HepG2 (cell line): ENCODE results near the gene RNF6. TPM values are rescaled to one million over a fixed set of nuclear protein-coding genes. Genes with fewer than 3 reads are reported as not detected.

Source experiments
- ARNT2 ChIP-seq: sonication (generic); formaldehyde crosslinking; IDR thresholded peaks from 2 replicates; pipeline ENCODE4 v1.8.0; 2022; ENCODE audit warnings: mild to moderate bottlenecking, low read depth, missing genetic modification reagents, moderate library complexity
- DDIT3 ChIP-seq: sonication (generic); formaldehyde crosslinking; IDR thresholded peaks from 2 replicates; pipeline ENCODE4 v1.4.0; 2020; ENCODE audit warnings: mild to moderate bottlenecking, missing genetic modification reagents
- DR1 ChIP-seq: sonication (generic); formaldehyde crosslinking; IDR thresholded peaks from 2 replicates; pipeline ENCODE4 v1.8.0; 2021; ENCODE audit warnings: mild to moderate bottlenecking, missing genetic modification reagents, inconsistent platforms
- NFRKB ChIP-seq: fragments of 450-650 bp; IDR thresholded peaks from 2 replicates; pipeline ENCODE4 v1.6.1; 2017
- TFE3 ChIP-seq: IDR thresholded peaks from 2 replicates; pipeline ENCODE4 v1.6.1; 2016
- YEATS2 ChIP-seq: sonication (generic); formaldehyde crosslinking; IDR thresholded peaks from 2 replicates; pipeline ENCODE4 v1.4.0; 2020; ENCODE audit warnings: missing genetic modification reagents, borderline replicate concordance
- ZC3H13 ChIP-seq: sonication (generic); formaldehyde crosslinking; IDR thresholded peaks from 2 replicates; pipeline ENCODE4 v1.8.1; 2023; ENCODE audit warnings: mild to moderate bottlenecking, missing genetic modification reagents, moderate library complexity
- ZNF180 ChIP-seq: sonication (generic); formaldehyde crosslinking; IDR thresholded peaks from 2 replicates; pipeline ENCODE4 v1.4.0; 2020; ENCODE audit warnings: low read depth, missing genetic modification reagents, borderline replicate concordance
- ZNF292 ChIP-seq: sonication (generic); formaldehyde crosslinking; IDR thresholded peaks from 2 replicates; pipeline ENCODE4 v1.8.1; 2022; ENCODE audit warnings: mild to moderate bottlenecking, low read depth, missing genetic modification reagents, borderline replicate concordance
- ZNF569 ChIP-seq: sonication (generic); formaldehyde crosslinking; IDR thresholded peaks from 2 replicates; pipeline ENCODE4 v1.5.0; 2020; ENCODE audit warnings: mild to moderate bottlenecking, missing genetic modification reagents, moderate library complexity, borderline replicate concordance
- ZNF703 ChIP-seq: sonication (generic); formaldehyde crosslinking; IDR thresholded peaks from 2 replicates; pipeline ENCODE4 v1.5.1; 2020; ENCODE audit warnings: missing genetic modification reagents, mild to moderate bottlenecking, moderate library complexity, borderline replicate concordance
- ZNF747 ChIP-seq: sonication (generic); formaldehyde crosslinking; IDR thresholded peaks from 2 replicates; pipeline ENCODE4 v1.8.1; 2023; ENCODE audit warnings: missing genetic modification reagents, mild to moderate bottlenecking, borderline replicate concordance
- ZXDC ChIP-seq: sonication (generic); formaldehyde crosslinking; IDR thresholded peaks from 2 replicates; pipeline ENCODE4 v1.5.0; 2020; ENCODE audit warnings: mild to moderate bottlenecking, missing genetic modification reagents
- polyA plus RNA-seq, 8 experiments: library from polyadenylated mRNA; depleted of rRNA in 3 of 8; stranded (reverse) in 7 of 8; unstranded in 1 of 8; fragments of >200 nt; fragmentation: Illumina TruSeq in 4 of 8; extraction: Trizol in 4 of 8; gene quantifications; 2 replicates each; pipeline versions ENCODE4 v1.2.1 to v1.2.3, GENCODE V29; 2011 to 2016; ENCODE audit warnings: low read depth in 4 of 8, missing spikeins in 1 of 8, mixed read lengths in 1 of 8; ENCODE audit not compliant: insufficient read depth in 1 of 8
- total RNA-seq, 5 experiments: library from RNA; depleted of rRNA; stranded (reverse); fragments of >200 nt; fragmentation: Illumina TruSeq; extraction: Trizol; gene quantifications; 2 replicates each; pipeline ENCODE4 v1.2.3, GENCODE V29; 2016; ENCODE audit warnings: low read depth in 1 of 5
- TF ChIP-seq, protein P1 (sequence below): sonication (generic); formaldehyde crosslinking; IDR thresholded peaks from 2 replicates; pipeline ENCODE4 v1.8.0; 2022; ENCODE audit warnings: missing genetic modification reagents, mild to moderate bottlenecking, borderline replicate concordance
- TF ChIP-seq, protein P2 (sequence below): sonication (generic); formaldehyde crosslinking; IDR thresholded peaks from 2 replicates; pipeline ENCODE4 v1.4.0; 2020; ENCODE audit warnings: missing genetic modification reagents, borderline replicate concordance
- TF ChIP-seq, protein P3 (sequence below): sonication (generic); formaldehyde crosslinking; IDR thresholded peaks from 2 replicates; pipeline ENCODE4 v1.8.0; 2022; ENCODE audit warnings: missing genetic modification reagents, low read depth, mild to moderate bottlenecking, borderline replicate concordance

The RNF6 gene
- total and polyA plus RNA-seq, 2 of the 13 experiments (the other 11 are each of a cell fraction or from before 2014, with no cell fraction given): 14.6 to 36.8 TPM

DNA sequence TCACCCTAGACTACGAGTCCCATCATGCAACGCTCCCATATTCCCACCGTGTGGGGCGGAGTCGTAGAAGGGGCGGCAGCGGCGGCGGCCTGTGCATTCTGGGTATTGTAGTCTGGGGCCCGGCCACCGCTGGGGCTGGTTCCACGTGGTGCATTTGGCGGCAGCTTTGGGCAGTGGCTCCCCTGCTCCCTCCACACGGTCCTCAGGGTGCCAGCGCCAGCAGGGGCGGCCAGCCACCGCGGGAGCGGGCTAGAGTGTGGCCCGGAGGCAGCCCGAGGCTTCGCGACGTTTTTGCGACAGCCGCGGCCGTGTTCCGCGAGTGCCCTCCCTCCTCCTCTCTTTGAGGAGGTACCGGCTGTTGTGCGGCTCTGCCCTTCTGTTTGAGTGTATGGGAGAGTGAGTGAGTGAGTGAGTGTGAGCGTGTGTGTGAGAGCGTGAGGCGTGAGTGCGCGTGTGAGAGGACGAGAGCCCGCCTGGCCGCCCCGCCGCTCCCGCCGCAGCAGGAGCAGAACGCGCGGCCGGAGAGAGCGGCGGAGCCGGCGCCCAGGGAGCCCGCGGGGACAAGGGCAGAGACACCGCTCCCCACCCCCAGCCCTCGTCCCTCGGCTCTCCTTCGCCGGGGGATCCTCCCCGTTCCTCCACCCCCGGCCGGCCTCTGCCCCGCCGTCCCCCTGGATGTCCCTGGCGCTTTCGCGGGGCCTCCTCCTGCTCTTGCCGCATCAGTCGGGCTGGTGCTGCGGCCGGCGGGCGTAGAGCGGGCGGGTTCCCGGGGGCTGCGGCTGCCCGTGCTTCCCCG, 31.9 kb upstream of the RNF6 start, which contains the start of gene CDK8 (continued):
- TF ChIP-seq YEATS2: no peak; the same call in 1 of the 2 replicates
- TF ChIP-seq, protein P1, sequence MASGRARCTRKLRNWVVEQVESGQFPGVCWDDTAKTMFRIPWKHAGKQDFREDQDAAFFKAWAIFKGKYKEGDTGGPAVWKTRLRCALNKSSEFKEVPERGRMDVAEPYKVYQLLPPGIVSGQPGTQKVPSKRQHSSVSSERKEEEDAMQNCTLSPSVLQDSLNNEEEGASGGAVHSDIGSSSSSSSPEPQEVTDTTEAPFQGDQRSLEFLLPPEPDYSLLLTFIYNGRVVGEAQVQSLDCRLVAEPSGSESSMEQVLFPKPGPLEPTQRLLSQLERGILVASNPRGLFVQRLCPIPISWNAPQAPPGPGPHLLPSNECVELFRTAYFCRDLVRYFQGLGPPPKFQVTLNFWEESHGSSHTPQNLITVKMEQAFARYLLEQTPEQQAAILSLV (CRISPR knock-in tag): no peak; the same call in 1 of the 2 replicates
- TF ChIP-seq, protein P2, sequence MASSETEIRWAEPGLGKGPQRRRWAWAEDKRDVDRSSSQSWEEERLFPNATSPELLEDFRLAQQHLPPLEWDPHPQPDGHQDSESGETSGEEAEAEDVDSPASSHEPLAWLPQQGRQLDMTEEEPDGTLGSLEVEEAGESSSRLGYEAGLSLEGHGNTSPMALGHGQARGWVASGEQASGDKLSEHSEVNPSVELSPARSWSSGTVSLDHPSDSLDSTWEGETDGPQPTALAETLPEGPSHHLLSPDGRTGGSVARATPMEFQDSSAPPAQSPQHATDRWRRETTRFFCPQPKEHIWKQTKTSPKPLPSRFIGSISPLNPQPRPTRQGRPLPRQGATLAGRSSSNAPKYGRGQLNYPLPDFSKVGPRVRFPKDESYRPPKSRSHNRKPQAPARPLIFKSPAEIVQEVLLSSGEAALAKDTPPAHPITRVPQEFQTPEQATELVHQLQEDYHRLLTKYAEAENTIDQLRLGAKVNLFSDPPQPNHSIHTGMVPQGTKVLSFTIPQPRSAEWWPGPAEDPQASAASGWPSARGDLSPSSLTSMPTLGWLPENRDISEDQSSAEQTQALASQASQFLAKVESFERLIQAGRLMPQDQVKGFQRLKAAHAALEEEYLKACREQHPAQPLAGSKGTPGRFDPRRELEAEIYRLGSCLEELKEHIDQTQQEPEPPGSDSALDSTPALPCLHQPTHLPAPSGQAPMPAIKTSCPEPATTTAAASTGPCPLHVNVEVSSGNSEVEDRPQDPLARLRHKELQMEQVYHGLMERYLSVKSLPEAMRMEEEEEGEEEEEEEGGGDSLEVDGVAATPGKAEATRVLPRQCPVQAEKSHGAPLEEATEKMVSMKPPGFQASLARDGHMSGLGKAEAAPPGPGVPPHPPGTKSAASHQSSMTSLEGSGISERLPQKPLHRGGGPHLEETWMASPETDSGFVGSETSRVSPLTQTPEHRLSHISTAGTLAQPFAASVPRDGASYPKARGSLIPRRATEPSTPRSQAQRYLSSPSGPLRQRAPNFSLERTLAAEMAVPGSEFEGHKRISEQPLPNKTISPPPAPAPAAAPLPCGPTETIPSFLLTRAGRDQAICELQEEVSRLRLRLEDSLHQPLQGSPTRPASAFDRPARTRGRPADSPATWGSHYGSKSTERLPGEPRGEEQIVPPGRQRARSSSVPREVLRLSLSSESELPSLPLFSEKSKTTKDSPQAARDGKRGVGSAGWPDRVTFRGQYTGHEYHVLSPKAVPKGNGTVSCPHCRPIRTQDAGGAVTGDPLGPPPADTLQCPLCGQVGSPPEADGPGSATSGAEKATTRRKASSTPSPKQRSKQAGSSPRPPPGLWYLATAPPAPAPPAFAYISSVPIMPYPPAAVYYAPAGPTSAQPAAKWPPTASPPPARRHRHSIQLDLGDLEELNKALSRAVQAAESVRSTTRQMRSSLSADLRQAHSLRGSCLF: no peak
- TF ChIP-seq ZC3H13: no peak
- TF ChIP-seq DDIT3 (CRISPR knock-in tag): no peak
- TF ChIP-seq DR1 (CRISPR knock-in tag): no peak
- no peak for TF ChIP-seq ZNF292 (CRISPR knock-in tag)
- no peak for TF ChIP-seq NFRKB
- no peak; the same call in 1 of the 2 replicates for TF ChIP-seq ZXDC (CRISPR knock-in tag)
- no peak for TF ChIP-seq ZNF747 (CRISPR knock-in tag)
- TF ChIP-seq, protein P3, sequence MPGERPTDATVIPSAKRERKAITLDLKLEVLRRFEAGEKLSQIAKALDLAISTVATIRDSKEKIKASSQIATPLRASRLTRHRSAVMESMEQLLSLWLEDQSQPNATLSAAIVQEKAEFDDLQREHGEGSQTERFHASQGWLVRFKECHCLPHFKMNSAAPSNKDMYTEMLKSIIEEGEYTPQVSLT (CRISPR knock-in tag): no peak
- TF ChIP-seq ARNT2 (CRISPR knock-in tag): no peak
- TF ChIP-seq TFE3 (CRISPR knock-in tag): no peak; the same call in 1 of the 2 replicates
- no peak for TF ChIP-seq ZNF180
- TF ChIP-seq ZNF569 (CRISPR knock-in tag): no peak
- no peak for TF ChIP-seq ZNF703 (CRISPR knock-in tag)
